HepG2 (cell line): ENCODE results near the gene CADM3. TPM values are rescaled to one million over a fixed set of nuclear protein-coding genes. Genes with fewer than 3 reads are reported as not detected.
A peak's percentile ranks its signal among the peaks of the same experiment; 100 is the strongest.

Source experiments
- AGO2 ChIP-seq: fragments of 200-400 bp; formaldehyde crosslinking; optimal IDR thresholded peaks from 2 replicates; pipeline ENCODE3; 2017; ENCODE audit warnings: mild to moderate bottlenecking, low read depth, low read length, moderate library complexity
- CCAR2 ChIP-seq: fragments of 200-400 bp; formaldehyde crosslinking; optimal IDR thresholded peaks from 2 replicates; pipeline ENCODE3; 2018; ENCODE audit warnings: low read depth, mild to moderate bottlenecking, low read length, moderate library complexity
- CENPX ChIP-seq: sonication (generic); formaldehyde crosslinking; IDR thresholded peaks from 2 replicates; pipeline ENCODE4 v1.9.0; 2021; ENCODE audit warnings: mild to moderate bottlenecking, missing genetic modification reagents, moderate library complexity
- ETV6 ChIP-seq: sonication (generic); formaldehyde crosslinking; conservative IDR thresholded peaks from 2 replicates; pipeline ENCODE4 v1.4.0; 2020; ENCODE audit warnings: missing genetic modification reagents
- FOXA1 ChIP-seq, 2 experiments: fragments of 450-650 bp in 1 of 2; sonication (generic) in 1 of 2; formaldehyde crosslinking in 1 of 2; IDR thresholded peaks; 2 replicates each; pipeline versions ENCODE4 v1.4.0 to v1.6.1; 2016 to 2020; ENCODE audit warnings: missing genetic modification reagents in 1 of 2
- HDAC2 ChIP-seq: sonication (generic); formaldehyde crosslinking; IDR thresholded peaks from 2 replicates; pipeline ENCODE4 v1.4.0; 2020; ENCODE audit warnings: missing genetic modification reagents
- HNRNPUL1 ChIP-seq: fragments of 200-400 bp; formaldehyde crosslinking; IDR thresholded peaks from 2 replicates; pipeline ENCODE4 v1.6.1; 2017; ENCODE audit warnings: low read depth, mild to moderate bottlenecking, low read length, moderate library complexity
- KDM3A ChIP-seq: IDR thresholded peaks from 2 replicates; pipeline ENCODE4 v1.6.1; 2018; ENCODE audit warnings: low read depth, missing compliant biosample characterization
- NCOR1 ChIP-seq: fragments of 200-600 bp; sonication (generic); IDR thresholded peaks from 2 replicates; pipeline ENCODE4 v1.7.0; 2017; ENCODE audit warnings: antibody characterized with exemption, low read length, borderline replicate concordance
- NFIC ChIP-seq: IDR thresholded peaks from 2 replicates; pipeline ENCODE4 v1.6.1; 2012; ENCODE audit warnings: mild to moderate bottlenecking, low read length, inconsistent platforms
- THRA ChIP-seq: sonication (generic); formaldehyde crosslinking; IDR thresholded peaks from 2 replicates; pipeline ENCODE4 v1.4.0; 2020; ENCODE audit warnings: missing genetic modification reagents, borderline replicate concordance
- ZFP62 ChIP-seq: sonication (generic); formaldehyde crosslinking; IDR thresholded peaks from 2 replicates; pipeline ENCODE4 v1.4.0; 2020; ENCODE audit warnings: missing genetic modification reagents
- ZNF12 ChIP-seq: sonication (generic); formaldehyde crosslinking; IDR thresholded peaks from 2 replicates; pipeline ENCODE4 v1.5.0; 2020; ENCODE audit warnings: missing genetic modification reagents
- ZNF205 ChIP-seq: IDR thresholded peaks from 2 replicates; pipeline ENCODE4 v1.6.1; 2018; ENCODE audit warnings: missing biosample characterization, missing genetic modification reagents
- ZNF44 ChIP-seq: sonication (generic); formaldehyde crosslinking; IDR thresholded peaks from 2 replicates; pipeline ENCODE4 v1.5.1; 2020; ENCODE audit warnings: mild to moderate bottlenecking, missing genetic modification reagents
- ZNF546 ChIP-seq: sonication (generic); formaldehyde crosslinking; conservative IDR thresholded peaks from 2 replicates; pipeline ENCODE4 v1.8.1; 2023; ENCODE audit warnings: mild to moderate bottlenecking, missing genetic modification reagents
- ZNF567 ChIP-seq: sonication (generic); formaldehyde crosslinking; IDR thresholded peaks from 2 replicates; pipeline ENCODE4 v1.8.1; 2023; ENCODE audit warnings: mild to moderate bottlenecking, missing genetic modification reagents, borderline replicate concordance
- ZNF605 ChIP-seq: sonication (generic); formaldehyde crosslinking; IDR thresholded peaks from 2 replicates; pipeline ENCODE4 v1.8.0; 2022; ENCODE audit warnings: mild to moderate bottlenecking, missing genetic modification reagents
- ZNF619 ChIP-seq: sonication (generic); formaldehyde crosslinking; IDR thresholded peaks from 2 replicates; pipeline ENCODE4 v1.4.0; 2020; ENCODE audit warnings: mild to moderate bottlenecking, missing genetic modification reagents
- ZNF7 ChIP-seq: IDR thresholded peaks from 2 replicates; pipeline ENCODE4 v1.6.1; 2016; ENCODE audit warnings: missing biosample characterization, missing genetic modification reagents
- ZNF746 ChIP-seq: sonication (generic); formaldehyde crosslinking; IDR thresholded peaks from 2 replicates; pipeline ENCODE4 v1.8.0; 2022; ENCODE audit warnings: mild to moderate bottlenecking, missing genetic modification reagents
- ZNF768 ChIP-seq: sonication (generic); formaldehyde crosslinking; IDR thresholded peaks from 2 replicates; pipeline ENCODE4 v1.4.0; 2020; ENCODE audit warnings: missing genetic modification reagents
- ZNF772 ChIP-seq: sonication (generic); formaldehyde crosslinking; IDR thresholded peaks from 2 replicates; pipeline ENCODE4 v1.5.0; 2020; ENCODE audit warnings: mild to moderate bottlenecking, missing genetic modification reagents
- ZNF781 ChIP-seq: sonication (generic); formaldehyde crosslinking; IDR thresholded peaks from 2 replicates; pipeline ENCODE4 v1.5.1; 2020; ENCODE audit warnings: borderline replicate concordance, mild to moderate bottlenecking, missing genetic modification reagents; ENCODE audit errors: not compliant biosample characterization
- ZNF792 ChIP-seq: IDR thresholded peaks from 2 replicates; pipeline ENCODE4 v1.6.1; 2016
- polyA plus RNA-seq, 8 experiments: library from polyadenylated mRNA; depleted of rRNA in 3 of 8; stranded (reverse) in 7 of 8; unstranded in 1 of 8; fragments of >200 nt; fragmentation: Illumina TruSeq in 4 of 8; extraction: Trizol in 4 of 8; gene quantifications; 2 replicates each; pipeline versions ENCODE4 v1.2.1 to v1.2.3, GENCODE V29; 2011 to 2016; ENCODE audit warnings: low read depth in 4 of 8, missing spikeins in 1 of 8, mixed read lengths in 1 of 8; ENCODE audit not compliant: insufficient read depth in 1 of 8
- total RNA-seq, 5 experiments: library from RNA; depleted of rRNA; stranded (reverse); fragments of >200 nt; fragmentation: Illumina TruSeq; extraction: Trizol; gene quantifications; 2 replicates each; pipeline ENCODE4 v1.2.3, GENCODE V29; 2016; ENCODE audit warnings: low read depth in 1 of 5
- TF ChIP-seq, protein P1 (sequence below): sonication (generic); formaldehyde crosslinking; IDR thresholded peaks from 2 replicates; pipeline ENCODE4 v1.5.0; 2020; ENCODE audit warnings: missing genetic modification reagents
- TF ChIP-seq, protein P2 (sequence below): sonication (generic); formaldehyde crosslinking; IDR thresholded peaks from 2 replicates; pipeline ENCODE4 v1.5.0; 2020; ENCODE audit warnings: mild to moderate bottlenecking, low read depth, missing genetic modification reagents, borderline replicate concordance
- TF ChIP-seq, protein P3 (sequence below): sonication (generic); formaldehyde crosslinking; IDR thresholded peaks from 2 replicates; pipeline ENCODE4 v1.4.0; 2020; ENCODE audit warnings: missing genetic modification reagents

CADM3 gene
- total and polyA plus RNA-seq, 2 of the 13 experiments (the other 11 are each of a cell fraction or from before 2014, with no cell fraction given), result not detected

GRCh38 chr1:159177272-159177907, 6.0 kb downstream of the CADM3 start (continued):
- TF ChIP-seq HDAC2 (CRISPR knock-in tag) (peak; percentile 88), ZNF12 (CRISPR knock-in tag) (peak; percentile 92), ZNF7 (peak; percentile 87), ZNF746 (CRISPR knock-in tag) (no peak), ZNF546 (CRISPR knock-in tag) (0 out of 2 replicates have a peak, but pooled peaks have one; percentile 60), ZNF781 (CRISPR knock-in tag) (peak; percentile 94), ZNF768 (no peak; the same call in 1 of the 2 replicates), NCOR1 (no peak), CCAR2 (no peak), ZNF44 (CRISPR knock-in tag) (peak; percentile 66; the same call in 1 of the 2 replicates), ZFP62 (CRISPR knock-in tag) (no peak), ZNF792 (CRISPR knock-in tag) (peak; percentile 97), THRA (CRISPR knock-in tag) (peak; percentile 87), ZNF205 (CRISPR knock-in tag) (peak; percentile 92), CENPX (CRISPR knock-in tag) (no peak), ZNF567 (CRISPR knock-in tag) (no peak), AGO2 (no peak), HNRNPUL1 (no peak), NFIC (no peak), ZNF619 (CRISPR knock-in tag) (no peak), ZNF605 (CRISPR knock-in tag) (peak; percentile 67; the same call in 1 of the 2 replicates), ZNF772 (CRISPR knock-in tag) (peak; percentile 69; the same call in 1 of the 2 replicates), ETV6 (CRISPR knock-in tag) (peak; percentile 97), FOXA1 (IDR thresholded peaks at IDR 0.05) (no peak), FOXA1 (CRISPR knock-in tag; IDR thresholded peaks at IDR 0.05) (no peak), KDM3A (peak; percentile 64; the same call in 1 of the 2 replicates)
- TF ChIP-seq, protein P1, sequence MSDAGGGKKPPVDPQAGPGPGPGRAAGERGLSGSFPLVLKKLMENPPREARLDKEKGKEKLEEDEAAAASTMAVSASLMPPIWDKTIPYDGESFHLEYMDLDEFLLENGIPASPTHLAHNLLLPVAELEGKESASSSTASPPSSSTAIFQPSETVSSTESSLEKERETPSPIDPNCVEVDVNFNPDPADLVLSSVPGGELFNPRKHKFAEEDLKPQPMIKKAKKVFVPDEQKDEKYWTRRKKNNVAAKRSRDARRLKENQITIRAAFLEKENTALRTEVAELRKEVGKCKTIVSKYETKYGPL (CRISPR knock-in tag), result peak; percentile 93
- TF ChIP-seq, protein P2, sequence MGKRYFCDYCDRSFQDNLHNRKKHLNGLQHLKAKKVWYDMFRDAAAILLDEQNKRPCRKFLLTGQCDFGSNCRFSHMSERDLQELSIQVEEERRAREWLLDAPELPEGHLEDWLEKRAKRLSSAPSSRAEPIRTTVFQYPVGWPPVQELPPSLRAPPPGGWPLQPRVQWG, result peak; percentile 63; the same call in 1 of the 2 replicates
- TF ChIP-seq, protein P3, sequence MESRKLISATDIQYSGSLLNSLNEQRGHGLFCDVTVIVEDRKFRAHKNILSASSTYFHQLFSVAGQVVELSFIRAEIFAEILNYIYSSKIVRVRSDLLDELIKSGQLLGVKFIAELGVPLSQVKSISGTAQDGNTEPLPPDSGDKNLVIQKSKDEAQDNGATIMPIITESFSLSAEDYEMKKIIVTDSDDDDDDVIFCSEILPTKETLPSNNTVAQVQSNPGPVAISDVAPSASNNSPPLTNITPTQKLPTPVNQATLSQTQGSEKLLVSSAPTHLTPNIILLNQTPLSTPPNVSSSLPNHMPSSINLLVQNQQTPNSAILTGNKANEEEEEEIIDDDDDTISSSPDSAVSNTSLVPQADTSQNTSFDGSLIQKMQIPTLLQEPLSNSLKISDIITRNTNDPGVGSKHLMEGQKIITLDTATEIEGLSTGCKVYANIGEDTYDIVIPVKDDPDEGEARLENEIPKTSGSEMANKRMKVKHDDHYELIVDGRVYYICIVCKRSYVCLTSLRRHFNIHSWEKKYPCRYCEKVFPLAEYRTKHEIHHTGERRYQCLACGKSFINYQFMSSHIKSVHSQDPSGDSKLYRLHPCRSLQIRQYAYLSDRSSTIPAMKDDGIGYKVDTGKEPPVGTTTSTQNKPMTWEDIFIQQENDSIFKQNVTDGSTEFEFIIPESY (CRISPR knock-in tag), result no peak
